A549 (cell line): ENCODE results near the gene PSMB11.

ENCODE experiments used
- CBX2 ChIP-seq: fragments of 200-600 bp; sonication (generic); IDR thresholded peaks from 2 replicates; pipeline ENCODE4 v1.6.1; 2016; ENCODE audit warnings: low read depth, mild to moderate bottlenecking, borderline replicate concordance
- EP300 ChIP-seq, 2 experiments: fragments of >200 bp; sonication (Bioruptor Twin); formaldehyde crosslinking; IDR thresholded peaks; 2 replicates in 1 of 2; 3 replicates in 1 of 2; pipeline ENCODE4 v1.6.1; 2016 to 2017
- HOXB13 ChIP-seq: fragments of 250-450 bp; sonication (Bioruptor Pico); IDR thresholded peaks from 2 replicates; pipeline ENCODE4 v1.5.0; 2020; ENCODE audit warnings: low read depth, mild to moderate bottlenecking, moderate library complexity
- SREBF2 ChIP-seq: fragments of 450-650 bp; IDR thresholded peaks from 2 replicates; pipeline ENCODE4 v1.6.1; 2014; ENCODE audit warnings: mild to moderate bottlenecking, moderate library complexity
- TF ChIP-seq, protein P1 (sequence below): fragments of >200 bp; sonication (Bioruptor Twin); formaldehyde crosslinking; IDR thresholded peaks from 3 replicates; pipeline ENCODE4 v1.5.1; 2016
- TF ChIP-seq, protein P2 (sequence below): fragments of >200 bp; sonication (Bioruptor Twin); formaldehyde crosslinking; IDR thresholded peaks from 3 replicates; pipeline ENCODE4 v1.6.1; 2016
- TF ChIP-seq, protein P3 (sequence below): IDR thresholded peaks from 2 replicates; pipeline ENCODE4 v1.6.1; 2012

DNA sequence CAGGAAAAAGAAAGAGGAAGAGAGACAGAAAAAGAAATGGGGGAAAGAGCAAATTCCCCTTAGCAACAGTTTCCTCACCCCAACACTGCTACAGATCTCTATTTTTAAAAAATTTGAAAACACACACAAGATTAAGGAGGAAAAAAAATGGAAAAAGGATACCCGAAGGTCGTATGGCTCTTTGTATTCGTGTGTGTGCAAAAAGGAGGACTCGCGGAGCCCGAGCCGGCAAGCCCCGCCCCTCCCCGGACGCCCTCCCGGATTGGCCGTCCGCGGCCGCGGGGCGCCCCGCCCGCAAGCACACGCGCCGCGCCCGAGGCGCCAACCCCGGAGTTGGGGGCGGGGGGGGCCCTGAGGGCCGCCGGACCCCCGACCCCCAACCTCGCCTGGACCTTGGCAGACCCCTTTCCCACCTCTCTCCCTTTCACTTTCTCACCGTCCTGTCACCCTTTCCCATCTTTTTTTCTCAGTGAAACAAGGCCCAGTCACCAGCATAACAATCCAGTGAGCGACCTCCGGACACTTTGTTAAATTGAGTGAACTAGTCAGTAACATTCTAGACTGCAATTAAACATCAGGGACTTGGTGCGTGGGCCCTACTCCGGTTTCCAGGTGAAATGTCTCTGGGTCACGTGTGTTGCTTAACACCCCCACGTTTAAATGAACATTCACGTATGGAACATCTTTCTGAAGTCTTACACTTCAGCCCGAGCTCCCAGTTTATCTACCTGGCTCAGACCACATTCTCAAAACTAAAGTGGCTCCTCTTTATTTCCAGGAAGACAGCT lies 31.9 kb upstream of the PSMB11 start, which contains the start of gene C14orf93:
- TF ChIP-seq, protein P1, sequence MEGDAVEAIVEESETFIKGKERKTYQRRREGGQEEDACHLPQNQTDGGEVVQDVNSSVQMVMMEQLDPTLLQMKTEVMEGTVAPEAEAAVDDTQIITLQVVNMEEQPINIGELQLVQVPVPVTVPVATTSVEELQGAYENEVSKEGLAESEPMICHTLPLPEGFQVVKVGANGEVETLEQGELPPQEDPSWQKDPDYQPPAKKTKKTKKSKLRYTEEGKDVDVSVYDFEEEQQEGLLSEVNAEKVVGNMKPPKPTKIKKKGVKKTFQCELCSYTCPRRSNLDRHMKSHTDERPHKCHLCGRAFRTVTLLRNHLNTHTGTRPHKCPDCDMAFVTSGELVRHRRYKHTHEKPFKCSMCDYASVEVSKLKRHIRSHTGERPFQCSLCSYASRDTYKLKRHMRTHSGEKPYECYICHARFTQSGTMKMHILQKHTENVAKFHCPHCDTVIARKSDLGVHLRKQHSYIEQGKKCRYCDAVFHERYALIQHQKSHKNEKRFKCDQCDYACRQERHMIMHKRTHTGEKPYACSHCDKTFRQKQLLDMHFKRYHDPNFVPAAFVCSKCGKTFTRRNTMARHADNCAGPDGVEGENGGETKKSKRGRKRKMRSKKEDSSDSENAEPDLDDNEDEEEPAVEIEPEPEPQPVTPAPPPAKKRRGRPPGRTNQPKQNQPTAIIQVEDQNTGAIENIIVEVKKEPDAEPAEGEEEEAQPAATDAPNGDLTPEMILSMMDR = no peak
- TF ChIP-seq CBX2 (no peak), SREBF2 (no peak), HOXB13 (CRISPR knock-in tag) (no peak), EP300 (IDR thresholded peaks at IDR 0.05) (no peak)
- TF ChIP-seq, protein P2, sequence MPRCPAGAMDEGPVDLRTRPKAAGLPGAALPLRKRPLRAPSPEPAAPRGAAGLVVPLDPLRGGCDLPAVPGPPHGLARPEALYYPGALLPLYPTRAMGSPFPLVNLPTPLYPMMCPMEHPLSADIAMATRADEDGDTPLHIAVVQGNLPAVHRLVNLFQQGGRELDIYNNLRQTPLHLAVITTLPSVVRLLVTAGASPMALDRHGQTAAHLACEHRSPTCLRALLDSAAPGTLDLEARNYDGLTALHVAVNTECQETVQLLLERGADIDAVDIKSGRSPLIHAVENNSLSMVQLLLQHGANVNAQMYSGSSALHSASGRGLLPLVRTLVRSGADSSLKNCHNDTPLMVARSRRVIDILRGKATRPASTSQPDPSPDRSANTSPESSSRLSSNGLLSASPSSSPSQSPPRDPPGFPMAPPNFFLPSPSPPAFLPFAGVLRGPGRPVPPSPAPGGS = 0 out of 3 replicates have a peak, but pooled peaks have one; percentile 28
- TF ChIP-seq, protein P3, sequence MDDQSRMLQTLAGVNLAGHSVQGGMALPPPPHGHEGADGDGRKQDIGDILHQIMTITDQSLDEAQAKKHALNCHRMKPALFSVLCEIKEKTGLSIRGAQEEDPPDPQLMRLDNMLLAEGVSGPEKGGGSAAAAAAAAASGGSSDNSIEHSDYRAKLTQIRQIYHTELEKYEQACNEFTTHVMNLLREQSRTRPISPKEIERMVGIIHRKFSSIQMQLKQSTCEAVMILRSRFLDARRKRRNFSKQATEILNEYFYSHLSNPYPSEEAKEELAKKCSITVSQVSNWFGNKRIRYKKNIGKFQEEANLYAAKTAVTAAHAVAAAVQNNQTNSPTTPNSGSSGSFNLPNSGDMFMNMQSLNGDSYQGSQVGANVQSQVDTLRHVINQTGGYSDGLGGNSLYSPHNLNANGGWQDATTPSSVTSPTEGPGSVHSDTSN = no peak
